T-helper 9 cell (primary cell): ENCODE measurements around the gene GPR83.
"Not testable (repeated sequence)": the region's sequence is repeated elsewhere in the genome, so short reads cannot be mapped to it uniquely, and the experiment has no call there.

Source experiments
- DNase-seq: peaks from one replicate; pipeline ENCODE4 v3.0.0-alpha.2; 2020
- total RNA-seq, 2 donors: gene quantifications; one replicate each; lab custom pipeline; 2026; lab: John Stamatoyannopoulos, UW

GPR83 gene
- 0 to 0.21 reads per million in 2 donors for total RNA-seq

DNA sequence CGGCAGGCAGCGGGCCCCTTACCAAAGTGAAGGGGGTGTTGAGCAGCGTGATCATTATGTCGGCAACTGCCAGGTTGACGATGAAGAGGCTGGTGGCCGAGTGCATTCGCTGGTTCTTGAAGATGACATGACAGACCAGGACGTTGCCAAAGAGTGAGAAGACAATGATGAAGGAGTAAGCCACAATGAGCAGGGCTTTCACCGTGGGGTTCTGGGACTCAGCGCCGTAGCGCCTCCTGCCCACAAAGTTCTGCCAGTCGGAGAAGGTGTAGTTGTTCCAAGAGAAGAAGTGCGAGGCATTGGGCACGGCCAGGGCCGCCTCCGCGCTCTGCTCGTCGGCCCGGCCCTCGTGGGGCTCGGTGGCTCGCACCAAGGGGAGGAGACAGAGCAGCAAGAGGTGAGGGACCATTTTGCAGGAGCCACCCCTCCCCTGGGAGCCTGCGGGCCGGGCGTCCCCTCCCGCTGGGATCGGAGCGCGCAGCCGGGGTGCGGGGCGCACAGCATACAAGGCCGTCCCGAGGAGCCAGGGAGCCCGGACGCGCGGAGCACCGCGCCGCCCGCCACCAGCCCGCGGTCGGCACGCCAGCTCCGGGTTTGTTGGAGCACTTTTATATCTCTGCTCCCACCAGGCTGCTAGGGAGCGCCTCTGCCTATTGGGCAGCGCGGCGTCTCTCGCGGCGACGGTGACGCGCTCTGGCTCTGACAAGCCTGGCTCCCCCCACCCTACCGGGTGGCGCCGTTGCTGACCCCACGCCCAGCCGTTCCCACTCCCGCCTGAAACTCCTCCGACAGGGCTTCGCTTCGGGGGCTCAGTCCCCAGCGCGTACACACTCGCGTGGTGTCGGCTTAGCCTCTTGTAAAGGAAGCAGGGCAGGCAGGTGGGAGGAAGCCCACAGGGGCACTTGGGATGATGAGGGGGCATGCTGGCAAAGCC lies at the start of gene GPR83:
Gene GPR83 (minus strand): TSS at position 581 of the 934 bp plus-strand sequence. CDS start 172 bp downstream, at position 409.
- DNase-seq, result no peak

DNA sequence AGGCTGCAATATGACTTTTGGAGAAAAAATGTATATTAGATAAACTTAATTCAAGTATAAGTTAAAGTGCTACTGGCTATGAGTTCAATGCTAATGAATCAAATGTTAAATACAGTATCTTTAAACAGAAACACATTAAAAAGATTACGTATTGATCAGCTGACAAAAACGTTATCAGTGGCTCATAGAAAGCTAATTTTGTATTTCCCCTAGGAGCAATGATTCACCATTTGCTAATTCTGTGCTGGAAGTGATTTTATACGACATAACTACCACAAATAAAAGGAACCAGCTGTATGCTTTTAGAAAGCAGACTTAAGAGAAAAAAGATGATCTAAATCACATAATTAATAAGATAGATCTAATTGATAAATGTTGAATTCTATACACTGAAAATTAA lies 48.8 kb upstream of the GPR83 start:
- no peak for DNase-seq

GRCh38 chr11:94449437-94449836 lies 48.2 kb upstream of the GPR83 start:
- no peak for DNase-seq

DNA sequence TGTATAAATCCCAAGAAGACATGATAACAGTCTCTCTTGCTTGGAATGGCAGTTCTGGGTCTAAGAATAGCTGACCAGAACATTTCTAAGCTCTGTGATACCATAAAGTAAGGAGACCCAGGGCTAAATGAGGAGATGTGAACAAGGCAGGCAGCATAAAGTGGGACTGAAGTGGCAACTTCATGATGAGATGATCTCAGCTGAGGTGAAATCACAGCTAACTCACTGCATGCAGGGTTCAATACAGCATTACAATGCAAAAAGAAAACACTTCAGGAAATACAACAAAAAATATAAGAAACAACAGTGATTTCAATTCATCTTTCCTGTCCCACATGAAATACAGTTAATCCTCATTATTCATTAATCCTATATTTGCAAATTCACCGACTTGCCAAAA lies 47.8 kb upstream of the GPR83 start:
- no peak for DNase-seq

DNA sequence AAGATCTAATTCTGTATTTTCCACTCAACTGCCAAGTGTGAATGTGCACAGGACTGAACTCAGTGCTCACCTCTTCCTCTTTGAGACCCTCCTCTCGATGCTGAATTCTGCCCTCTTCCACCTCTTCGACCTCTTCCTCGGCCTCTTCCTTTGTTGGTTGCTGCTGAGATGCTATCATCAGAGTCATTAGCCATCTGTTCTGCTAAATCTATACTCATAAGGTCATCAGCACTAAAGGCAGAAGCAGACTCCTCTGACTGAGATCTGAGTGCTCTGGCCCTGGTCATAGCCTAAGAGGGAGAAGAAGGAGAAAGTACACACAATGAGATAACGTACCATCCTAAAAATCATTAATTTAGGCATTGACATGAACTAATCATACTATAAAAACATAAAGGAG lies 45.9 kb upstream of the GPR83 start:
- no peak for DNase-seq

DNA sequence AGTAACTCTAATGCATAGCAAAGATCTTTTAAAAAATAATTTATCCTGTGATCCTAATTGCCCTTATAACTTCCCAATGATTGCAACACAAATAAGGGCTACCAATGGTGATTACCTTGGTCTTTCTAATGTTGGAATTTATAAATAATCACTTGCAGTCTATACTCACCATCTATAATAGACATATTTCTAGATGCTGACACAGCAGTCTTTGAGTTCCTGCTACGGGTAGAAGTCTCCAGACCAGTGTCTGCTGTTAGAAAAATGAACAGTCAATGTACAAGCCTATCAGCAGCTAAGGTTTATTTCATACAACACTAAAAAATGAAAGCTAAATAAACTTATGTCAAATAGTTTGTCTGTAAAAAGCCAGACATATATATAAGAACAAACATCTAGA lies 44.4 kb upstream of the GPR83 start:
- no peak for DNase-seq

GRCh38 chr11:94433049-94433448 lies 31.8 kb upstream of the GPR83 start:
- DNase-seq, result no peak

DNA sequence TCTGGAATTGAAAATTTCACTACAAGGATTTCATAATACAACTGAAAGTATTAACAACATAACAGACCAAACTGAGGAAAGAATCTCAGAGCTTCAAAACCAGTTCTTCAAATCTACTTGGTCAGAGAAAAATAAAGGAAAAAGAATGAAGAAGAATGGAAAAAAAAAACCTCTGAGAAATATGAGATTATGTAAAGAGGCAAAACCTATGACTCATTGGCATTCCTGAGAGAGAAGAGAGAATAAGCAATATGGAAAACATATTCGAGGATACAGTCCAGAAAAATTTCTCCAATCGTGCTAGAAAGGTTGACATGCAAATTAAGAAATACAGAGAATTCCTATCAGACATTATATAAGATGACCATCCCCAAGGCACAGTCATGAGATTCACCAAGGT lies 23.4 kb upstream of the GPR83 start:
- no peak for DNase-seq

GRCh38 chr11:94424011-94424410 lies 22.8 kb upstream of the GPR83 start:
- no peak for DNase-seq

GRCh38 chr11:94423507-94423906 lies 22.3 kb upstream of the GPR83 start:
- no peak for DNase-seq

GRCh38 chr11:94418123-94418765 lies 17.0 kb upstream of the GPR83 start:
- DNase-seq, result no peak

GRCh38 chr11:94417386-94417987 lies 16.3 kb upstream of the GPR83 start:
- no peak for DNase-seq

DNA sequence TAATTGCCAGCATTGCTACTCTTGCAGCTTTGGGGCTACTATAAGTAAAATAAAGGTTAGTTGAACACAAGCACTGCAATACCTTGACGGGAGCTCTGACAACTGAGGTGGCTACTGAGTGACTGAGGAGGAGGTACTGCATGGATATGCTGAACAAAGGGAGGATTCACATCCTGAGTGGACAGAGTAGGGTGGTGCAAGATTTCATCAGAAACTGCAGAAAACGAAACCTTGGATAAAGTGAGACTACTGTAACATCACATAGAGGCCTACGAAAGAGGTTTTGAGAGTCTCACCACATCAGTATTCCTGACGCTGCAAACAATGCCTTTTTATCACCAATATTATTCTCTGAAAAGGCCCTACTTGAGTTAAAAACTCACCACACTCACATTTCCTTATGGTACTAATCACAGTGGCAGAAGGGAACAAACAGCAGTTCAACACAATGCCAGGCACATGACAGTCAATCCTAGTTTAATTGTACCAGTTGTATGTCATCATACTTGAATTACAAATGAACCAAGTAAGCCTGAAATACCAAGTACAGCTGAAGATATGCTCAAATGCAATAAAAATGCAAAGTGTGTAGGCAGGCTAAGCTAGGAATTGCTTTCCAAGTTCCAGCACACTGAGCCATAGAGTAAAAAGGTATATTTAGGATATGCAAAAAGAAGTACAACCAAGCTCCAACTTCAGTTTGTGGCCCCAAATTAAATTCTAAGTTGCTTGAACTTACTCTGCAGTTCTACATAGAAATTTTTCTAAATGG lies 4.0 kb upstream of the GPR83 start:
- DNase-seq, result no peak

- no peak for DNase-seq
Measured at GRCh38 chr11:94402355-94402754, 1.1 kb upstream of the GPR83 start.

GRCh38 chr11:94401773-94402265 lies 600 bp upstream of the GPR83 start:
- no peak for DNase-seq

- no peak for DNase-seq
Measured at GRCh38 chr11:94400457-94400838, 771 bp downstream of the GPR83 start.

GRCh38 chr11:94400050-94400449 lies 1.2 kb downstream of the GPR83 start:
- DNase-seq, result no peak

GRCh38 chr11:94398101-94398500 lies 3.1 kb downstream of the GPR83 start:
- DNase-seq, result no peak

- no peak for DNase-seq
Measured at GRCh38 chr11:94396282-94396681, 4.9 kb downstream of the GPR83 start.

DNA sequence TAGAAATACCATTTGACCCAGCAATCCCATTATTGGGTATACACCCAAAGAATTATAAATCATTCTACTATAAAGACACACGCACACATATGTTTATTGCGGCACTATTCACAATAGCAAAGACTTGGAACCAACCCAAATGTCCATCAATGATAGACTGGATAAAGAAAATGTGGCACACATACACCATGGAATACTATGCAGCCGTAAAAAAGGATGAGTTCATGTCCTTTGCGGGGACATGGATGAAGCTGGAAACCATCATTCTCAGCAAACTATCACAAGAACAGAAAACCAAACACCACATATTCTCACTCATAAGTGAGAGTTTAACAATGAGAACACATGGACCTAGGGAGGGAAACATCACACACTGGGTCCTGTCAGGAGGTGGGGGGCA lies 9.3 kb downstream of the GPR83 start:
- DNase-seq, result not testable (repeated sequence)

DNA sequence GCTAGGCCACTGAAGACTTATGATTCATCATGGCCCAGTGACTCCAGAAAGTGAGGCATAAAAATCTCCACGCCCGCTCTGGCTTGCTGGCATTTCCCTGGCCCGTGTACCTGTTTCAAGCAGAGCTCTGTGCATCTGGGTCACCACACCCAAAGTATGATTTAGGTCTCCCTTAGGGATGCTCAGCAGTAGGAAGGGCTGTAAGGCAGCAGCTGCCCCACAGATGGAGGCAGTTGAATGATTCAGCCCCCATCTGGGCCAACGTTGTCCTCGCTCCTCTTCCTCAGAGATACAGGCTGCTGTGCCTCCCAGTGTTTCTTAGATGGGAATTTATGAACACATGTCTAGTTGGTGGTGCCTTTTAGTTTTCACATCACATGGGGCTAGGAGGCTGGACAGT lies 21.6 kb downstream of the GPR83 start:
- no peak for DNase-seq

GRCh38 chr11:94376841-94377240 lies 24.4 kb downstream of the GPR83 start:
- DNase-seq, result no peak

- not testable (repeated sequence) for DNase-seq
Measured at GRCh38 chr11:94370576-94370975, 30.6 kb downstream of the GPR83 start.
